Ammon's horn (tissue), 1 donor: ENCODE measurements around the gene SINHCAF.
A peak's percentile ranks its signal among the peaks of the same experiment; 100 is the strongest.
"Not testable (repeated sequence)": the region's sequence is repeated elsewhere in the genome, so short reads cannot be mapped to it uniquely, and the experiment has no call there.

ENCODE experiments used
- DNase-seq: peaks from one replicate; pipeline ENCODE4 v3.0.0-alpha.2; 2016; ENCODE audit warnings: low spot score

The SINHCAF gene

DNA sequence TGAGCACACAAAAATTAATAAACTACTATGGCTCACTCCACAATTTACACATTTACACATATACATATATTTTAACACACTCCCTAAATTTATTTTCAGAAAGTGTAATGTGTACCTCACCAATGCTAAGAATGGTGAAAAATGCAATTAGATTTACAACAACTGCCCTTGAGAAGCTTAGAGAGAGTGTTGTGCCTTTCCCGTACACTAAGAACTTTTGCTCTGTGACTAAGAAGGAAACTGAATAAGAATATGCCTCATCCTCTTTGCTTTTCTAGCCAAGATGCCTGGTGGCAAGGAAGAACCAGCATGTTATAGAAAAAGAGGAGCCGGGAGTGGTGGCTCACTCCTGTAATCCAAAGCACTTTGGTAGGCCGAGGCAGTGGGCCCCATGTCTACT lies 62.3 kb downstream of the SINHCAF start:
- no peak for DNase-seq

DNA sequence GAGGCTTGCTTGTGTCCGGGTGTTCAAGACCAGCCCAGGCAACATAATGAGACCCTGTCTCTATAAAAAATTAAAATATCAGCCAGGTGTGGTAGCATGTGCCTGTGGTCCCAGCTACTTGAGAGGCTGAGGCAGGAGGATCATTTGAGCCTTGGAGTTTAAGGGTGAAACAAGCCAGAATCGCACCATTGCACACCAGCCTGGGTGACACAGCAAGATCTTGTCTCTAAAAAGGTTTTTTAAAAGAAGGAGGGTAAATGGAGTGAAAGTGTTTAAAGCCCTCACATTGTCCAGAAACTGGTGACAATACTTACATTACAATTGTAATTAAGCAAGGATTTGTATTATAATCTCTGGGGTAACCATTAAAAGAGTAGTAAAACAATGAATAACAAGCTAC lies 64.2 kb downstream of the SINHCAF start:
- DNase-seq = no peak

DNA sequence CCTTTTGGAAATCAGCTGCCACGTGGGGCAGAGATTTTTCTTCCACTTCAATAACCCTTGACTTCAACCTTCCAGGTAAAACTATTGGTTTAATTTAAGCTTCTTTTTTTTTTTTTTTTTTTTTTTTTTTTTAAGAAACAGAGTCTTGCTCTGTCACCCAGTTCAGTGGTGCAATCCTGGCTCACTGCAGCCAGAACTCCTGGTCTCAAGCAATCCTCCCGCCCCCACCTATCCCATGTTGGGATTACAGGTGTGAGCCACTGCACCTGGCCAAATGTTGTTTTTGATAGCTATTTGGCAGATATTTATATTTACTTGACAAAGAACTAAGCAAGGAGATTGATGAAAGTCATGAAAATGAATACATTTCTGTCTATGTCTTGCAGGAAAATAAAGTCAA lies 65.1 kb downstream of the SINHCAF start:
- no peak for DNase-seq

GRCh38 chr12:31259136-31259886 lies 66.6 kb downstream of the SINHCAF start:
- no peak for DNase-seq

- no peak for DNase-seq
Observed at GRCh38 chr12:31257784-31258183, 68.2 kb downstream of the SINHCAF start.

DNA sequence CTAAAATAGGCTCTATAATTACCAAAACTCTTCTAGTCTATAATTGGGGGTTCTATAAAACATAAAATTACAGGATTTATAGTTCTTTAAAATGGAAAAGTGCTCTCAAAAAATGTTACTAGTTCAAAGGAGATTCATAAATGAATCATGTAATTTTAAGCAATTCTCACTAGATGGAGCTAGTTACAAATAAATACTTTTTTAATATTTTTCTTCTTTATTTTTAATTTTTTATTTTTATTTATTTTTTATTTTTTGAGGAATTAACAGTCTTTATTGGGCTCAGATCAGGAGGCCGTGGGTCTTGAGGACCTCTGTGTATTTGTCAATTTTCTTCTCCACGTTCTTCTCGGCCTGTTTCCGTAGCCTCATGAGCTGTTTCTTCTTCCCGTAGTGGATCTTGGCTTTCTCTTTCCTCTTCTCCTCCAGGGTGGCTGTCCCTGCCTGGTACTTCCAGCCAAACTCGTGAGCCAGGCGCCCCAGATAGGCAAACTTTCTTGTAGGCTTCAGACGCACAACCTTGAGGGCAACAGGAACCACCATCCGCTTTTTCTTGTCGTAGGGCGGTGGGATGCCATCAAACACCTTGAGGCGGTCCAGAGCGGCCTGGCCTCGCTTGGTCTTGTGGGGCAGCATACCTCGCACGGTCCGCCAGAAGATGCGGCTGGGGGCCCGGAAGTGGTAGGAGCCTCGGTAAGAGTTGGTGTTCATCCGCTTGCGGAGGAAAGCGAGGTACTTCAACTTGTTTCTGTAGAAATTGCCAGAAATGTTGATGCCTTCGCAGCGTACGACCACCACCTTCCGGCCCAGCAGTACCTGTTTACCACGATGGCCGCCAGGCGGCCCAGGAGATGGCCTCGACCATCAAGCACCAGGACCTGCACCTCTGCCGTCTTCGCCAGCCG lies 74.0 kb downstream of the SINHCAF start:
- not testable (repeated sequence) for DNase-seq

DNA sequence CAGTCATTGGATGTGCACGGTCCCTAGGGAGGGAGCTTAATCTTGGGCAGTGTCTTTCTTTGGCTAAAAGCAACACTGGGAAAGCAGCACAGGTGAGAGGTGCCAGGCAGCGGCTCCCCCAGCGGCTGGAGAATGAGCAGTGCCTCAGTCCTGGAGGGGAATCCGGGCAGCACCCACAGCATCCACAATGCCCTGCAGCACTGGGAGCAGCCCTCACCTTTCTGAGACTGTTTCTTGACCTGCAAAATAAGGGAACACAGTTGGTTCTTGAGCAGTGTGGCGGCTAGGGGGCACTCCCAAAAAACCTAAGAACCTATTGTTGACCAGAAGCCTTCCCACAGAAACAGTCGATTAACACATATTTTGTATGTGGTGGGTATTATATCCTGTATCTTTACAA lies 75.8 kb downstream of the SINHCAF start:
- DNase-seq = no peak

DNA sequence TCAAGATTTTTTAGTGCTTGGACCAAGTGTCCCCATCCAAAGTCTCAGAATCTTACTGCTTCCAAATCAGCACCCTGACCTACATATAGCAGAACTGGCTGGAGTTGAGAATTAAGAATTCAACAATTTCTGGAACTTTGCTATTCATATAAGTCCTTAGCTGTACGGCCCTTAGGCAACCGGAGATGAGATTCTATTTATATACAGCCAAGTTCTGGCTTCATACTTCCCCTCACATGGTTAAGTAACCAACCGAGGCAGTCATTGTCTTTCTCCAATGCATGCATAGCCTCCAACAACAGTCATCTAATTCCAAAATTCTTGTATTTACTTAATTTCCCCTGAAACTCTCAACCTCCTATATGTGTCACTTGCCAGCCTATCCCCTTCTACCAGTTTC lies 76.6 kb downstream of the SINHCAF start:
- no peak for DNase-seq

- no peak for DNase-seq
Observed at GRCh38 chr12:31248815-31249214, 77.1 kb downstream of the SINHCAF start.

DNA sequence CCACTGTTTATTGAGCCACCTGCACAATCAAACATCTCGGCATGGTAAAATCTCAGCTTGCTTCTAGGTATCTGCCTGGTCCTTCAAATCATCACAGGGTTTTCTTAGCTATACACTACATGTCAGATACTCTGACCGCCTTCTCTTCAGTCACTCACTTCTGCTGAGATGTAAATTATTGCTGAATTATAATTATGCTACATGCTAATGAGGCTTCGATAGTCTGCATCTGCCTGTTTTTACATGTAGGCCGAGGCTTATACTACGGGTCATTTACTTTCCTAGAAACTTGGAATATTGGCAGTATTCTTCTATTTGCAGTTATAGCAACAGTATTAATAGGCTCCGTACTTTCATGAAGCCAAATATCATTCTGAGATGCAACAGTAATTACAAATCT lies 77.6 kb downstream of the SINHCAF start:
- DNase-seq = no peak

- no peak for DNase-seq
Observed at GRCh38 chr12:31246470-31246850, 79.5 kb downstream of the SINHCAF start.

DNA sequence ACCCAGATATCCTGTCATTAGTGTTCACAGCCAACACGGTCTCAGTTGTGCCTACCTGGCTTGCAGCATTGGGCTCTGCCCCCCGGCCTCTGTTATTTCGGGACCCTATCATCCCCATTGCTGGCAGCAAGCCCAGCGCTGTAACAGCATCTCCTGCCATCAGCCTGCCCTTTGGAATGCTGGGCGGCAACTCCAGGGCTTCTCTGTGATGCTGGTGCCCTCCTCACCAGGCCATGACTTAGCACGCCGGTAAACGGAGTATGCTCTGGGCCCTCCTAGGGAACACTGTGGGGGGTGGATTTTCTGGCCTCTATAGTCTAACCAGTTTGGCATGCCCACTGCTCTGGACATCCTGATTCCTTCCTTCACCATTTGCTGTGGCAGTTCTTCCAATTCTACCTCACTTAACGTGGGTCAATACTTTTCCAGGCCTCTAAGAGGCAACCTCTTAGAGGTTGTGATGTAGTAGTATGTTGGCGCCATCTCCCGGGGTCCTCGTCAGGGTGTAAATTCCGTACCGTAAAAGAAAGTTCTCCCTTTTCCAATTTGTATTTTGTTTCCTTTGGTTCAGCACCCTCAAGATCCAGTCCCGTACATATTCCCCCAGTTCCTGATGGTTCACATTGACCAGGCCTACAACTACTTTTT lies 80.0 kb downstream of the SINHCAF start:
- no peak for DNase-seq

DNA sequence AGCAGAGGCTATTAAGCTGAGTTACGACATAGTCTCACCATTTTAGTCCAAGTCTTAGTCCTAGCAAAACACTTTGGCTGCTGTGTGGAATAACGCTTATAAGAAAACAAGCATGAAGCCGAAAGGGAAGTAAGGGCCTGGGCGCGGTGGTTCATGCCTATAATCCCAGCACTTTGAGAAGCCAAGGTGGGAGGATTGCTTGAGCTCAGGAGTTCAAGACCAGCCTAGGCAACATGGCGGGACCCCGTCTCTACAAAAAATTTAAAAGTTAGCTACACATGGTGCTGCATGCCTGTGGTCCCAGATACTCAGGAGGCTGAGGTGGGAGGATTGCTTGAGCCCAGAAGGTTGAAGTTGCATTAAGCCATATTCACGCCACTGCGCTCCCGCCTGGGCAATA lies 83.5 kb downstream of the SINHCAF start:
- not testable (repeated sequence) for DNase-seq

- DNase-seq = peak; percentile 79
Observed at GRCh38 chr12:31238764-31239387, 87.1 kb downstream of the SINHCAF start.

DNA sequence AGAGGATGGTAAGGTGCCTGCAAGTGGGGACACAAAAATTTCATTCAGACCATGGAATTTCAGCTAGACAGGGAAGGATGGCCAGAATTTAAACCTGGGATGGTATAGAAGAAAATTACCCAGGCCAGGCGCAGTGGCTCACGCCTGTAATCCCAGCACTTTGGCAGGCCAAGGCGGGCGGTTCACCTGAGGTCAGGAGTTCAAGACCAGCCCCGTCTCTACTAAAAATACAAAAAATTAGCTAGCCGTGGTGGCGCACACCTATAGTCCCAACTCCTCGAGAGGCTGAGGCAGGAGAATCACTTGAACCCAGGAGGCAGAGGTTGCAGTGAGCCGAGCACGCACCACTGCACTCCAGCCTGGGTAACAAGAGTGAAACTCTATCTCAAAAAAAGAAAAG lies 87.6 kb downstream of the SINHCAF start:
- DNase-seq = not testable (repeated sequence)

- DNase-seq = no peak
Observed at GRCh38 chr12:31236998-31237637, 88.8 kb downstream of the SINHCAF start.

GRCh38 chr12:31235868-31236395 lies 90.0 kb downstream of the SINHCAF start:
- no peak for DNase-seq

DNA sequence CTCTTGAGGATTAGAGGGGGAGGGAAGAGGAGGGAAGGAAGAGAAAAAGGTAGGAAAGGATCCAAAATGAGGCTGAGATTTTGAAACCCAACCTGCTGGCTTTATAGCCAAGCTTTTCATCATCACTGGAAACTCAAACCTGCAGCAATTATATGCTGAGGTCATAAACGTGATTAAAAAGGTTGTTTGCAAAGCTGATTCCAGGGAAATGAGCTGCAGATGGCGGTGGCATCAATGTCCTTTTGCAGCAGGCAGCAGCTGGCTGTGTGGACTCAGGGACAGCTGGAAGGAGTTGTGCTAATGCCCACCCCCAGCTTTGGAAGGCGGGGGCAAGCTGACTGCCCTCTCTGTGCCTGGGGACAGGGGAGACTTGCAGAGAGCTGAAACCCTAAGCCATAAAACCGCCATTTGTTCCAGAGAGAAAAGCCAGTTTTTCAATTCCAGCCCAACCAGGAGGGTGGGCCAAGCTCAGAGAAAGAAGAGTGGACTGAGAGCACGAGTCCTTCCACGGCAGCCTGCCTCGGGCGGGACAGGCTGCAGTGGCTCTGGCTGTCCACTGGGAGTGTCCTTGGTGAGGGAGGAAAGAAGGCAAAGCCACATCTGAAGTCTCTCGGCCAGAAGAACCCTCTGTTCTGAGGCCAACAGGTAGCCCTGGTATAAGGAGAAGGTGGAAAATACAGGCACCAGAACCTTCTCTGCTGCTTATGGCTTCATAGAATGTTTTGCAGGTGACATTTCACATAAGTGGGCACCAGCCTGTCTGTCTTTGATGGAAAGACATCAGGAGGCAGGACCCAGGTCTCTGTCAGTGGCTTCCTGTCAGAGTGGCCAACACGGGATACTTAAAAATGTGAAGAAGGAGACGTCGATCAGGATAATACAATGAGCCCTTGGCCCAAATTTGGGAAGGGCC lies 90.7 kb downstream of the SINHCAF start:
- DNase-seq = peak; percentile 59

DNA sequence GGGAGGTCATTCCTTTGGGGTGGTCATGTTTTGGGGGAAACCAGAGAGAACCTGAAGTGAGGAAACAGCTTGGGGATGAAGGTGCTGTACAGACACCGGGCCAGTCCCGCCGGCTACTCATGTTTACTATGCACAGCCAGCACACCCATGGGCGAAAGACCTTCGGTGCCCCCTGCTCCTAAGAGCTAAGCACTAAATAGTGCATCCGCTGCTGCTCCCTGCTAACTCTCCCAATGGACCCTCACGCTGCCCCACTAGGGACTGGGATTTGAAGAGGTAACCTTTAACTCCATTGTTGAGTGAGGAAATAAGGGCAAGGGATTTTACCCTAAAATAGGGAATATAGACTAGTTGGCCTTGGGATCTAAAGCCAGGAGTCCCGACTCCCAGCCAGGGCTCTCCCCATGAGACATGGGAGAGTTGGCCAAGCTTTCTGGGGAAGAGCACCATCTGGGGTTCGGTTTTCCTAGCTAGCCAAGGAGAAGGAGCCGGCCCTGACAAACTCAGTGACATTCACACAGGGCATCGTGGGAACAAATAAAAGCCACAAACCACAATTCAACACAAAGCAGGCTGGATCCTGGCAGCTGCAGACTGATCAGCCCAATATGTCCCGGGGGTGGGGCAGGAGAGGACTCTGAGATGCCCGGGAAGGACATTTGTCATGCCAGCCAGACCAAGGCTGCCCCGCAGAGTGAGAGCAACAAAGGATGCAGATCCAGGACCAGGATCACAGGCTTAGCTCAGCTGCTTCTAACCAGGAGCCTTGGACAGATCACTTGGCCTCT lies 91.7 kb downstream of the SINHCAF start:
- DNase-seq = no peak
